ENCODE data around the gene FGF14.

FGF14 gene

GRCh38 chr13:101930331-101930730 is 471.5 kb downstream of the FGF14 start:
- Histone ChIP-seq H3K27ac (no peak overlapping the region), H3K4me3 (no peak overlapping the region)
- DNase-seq (ENCODE audit: low spot score), result no peak
- TF ChIP-seq CTCF (IDR thresholded peaks at IDR 0.05), result no peak

GRCh38 chr13:101925731-101926130 is 476.1 kb downstream of the FGF14 start:
- TF ChIP-seq CTCF (IDR thresholded peaks at IDR 0.05), result no peak
- no peak for DNase-seq (ENCODE audit: low spot score)
- H3K27ac ChIP-seq, result no peak overlapping the region
- H3K4me3 ChIP-seq, result no peak overlapping the region

- no peak for TF ChIP-seq CTCF (IDR thresholded peaks at IDR 0.05)
- DNase-seq (ENCODE audit: low spot score), result no peak
- H3K27ac ChIP-seq, result no peak overlapping the region
- H3K4me3 ChIP-seq, result peak overlapping the region; percentile 21
These were observed 482.2 kb downstream of the FGF14 start for GRCh38 chr13:101919541-101920181.

- no peak for TF ChIP-seq CTCF (IDR thresholded peaks at IDR 0.05)
- peak overlapping the region; percentile 6 for H3K4me3 ChIP-seq
- no peak overlapping the region for H3K27ac ChIP-seq
- DNase-seq (ENCODE audit: low spot score), result no peak
These were observed 483.8 kb downstream of the FGF14 start for GRCh38 chr13:101917833-101918661.

- TF ChIP-seq CTCF (IDR thresholded peaks at IDR 0.05), result no peak
- Histone ChIP-seq H3K4me3 (peak overlapping the region; percentile 72), H3K27ac (no peak overlapping the region)
- no peak for DNase-seq (ENCODE audit: low spot score)
These were observed 484.4 kb downstream of the FGF14 start for GRCh38 chr13:101917475-101917810.

GRCh38 chr13:101916775-101917474 is 484.9 kb downstream of the FGF14 start:
- TF ChIP-seq CTCF (IDR thresholded peaks at IDR 0.05), result no peak
- no peak for DNase-seq (ENCODE audit: low spot score)

More at GRCh38 chr13:101916775-101917474, 484.9 kb downstream of the FGF14 start:
- no peak overlapping the region for H3K27ac ChIP-seq
- peak overlapping the region; percentile 72 for H3K4me3 ChIP-seq

Data from coronary artery (tissue), 2 donors.